OCI-LY7 (cell line): ENCODE data around the gene OR56A4. TPM values are rescaled to one million over a fixed set of nuclear protein-coding genes. Genes with fewer than 3 reads are reported as not detected.
"Not testable (repeated sequence)": the region's sequence is repeated elsewhere in the genome, so short reads cannot be mapped to it uniquely, and the experiment has no call there.

Source experiments
- BruUV-seq: library from RNA; stranded (reverse); fragments of 400-500 nt; replicated peaks from 2 replicates; lab custom pipeline; 2021; lab: Mats Ljungman, UMichigan
- CTCF ChIA-PET: fragments of 300-600 bp; sonication (Branson Sonifier 250); formaldehyde crosslinking; loops from one replicate; lab custom pipeline; 2022; ENCODE audit warnings: antibody characterized with exemption; ENCODE audit not compliant: unreplicated experiment; lab: Charles Lee
- POLR2A ChIA-PET: fragments of 300-600 bp; sonication (Branson Sonifier 250); formaldehyde crosslinking; loops from one replicate; lab custom pipeline; 2022; ENCODE audit warnings: antibody characterized with exemption; lab: Charles Lee
- DNase-seq: peaks from one replicate; pipeline ENCODE4 v3.0.0-alpha.2; 2015; ENCODE audit warnings: low spot score
- H2AFZ ChIP-seq: fragments of 200-600 bp; sonication (generic), shearing (Covaris generic); 2 replicates; pipeline ENCODE4 v1.6.1; 2014; ENCODE audit warnings: mild to moderate bottlenecking, antibody characterized with exemption, low read length, moderate library complexity
- H3K27ac ChIP-seq: fragments of 200-600 bp; sonication (generic); 2 replicates; pipeline ENCODE4 v1.5.1; 2014; ENCODE audit warnings: mixed run types, low read depth, mild to moderate bottlenecking, moderate library complexity, low read length, inconsistent platforms; ENCODE audit not compliant: poor library complexity, severe bottlenecking
- H3K36me3 ChIP-seq: fragments of 200-600 bp; sonication (generic); 2 replicates; pipeline ENCODE4 v1.6.1; 2014; ENCODE audit warnings: mild to moderate bottlenecking, antibody characterized with exemption, low read length, moderate library complexity, mixed read lengths; ENCODE audit not compliant: insufficient read depth
- H3K4me1 ChIP-seq: fragments of 200-600 bp; sonication (generic); 2 replicates; pipeline ENCODE4 v1.5.1; 2014; ENCODE audit warnings: mild to moderate bottlenecking, low read length; ENCODE audit not compliant: insufficient read depth, poor library complexity, severe bottlenecking
- H3K4me2 ChIP-seq: fragments of 200-600 bp; sonication (generic); 2 replicates; pipeline ENCODE4 v1.6.1; 2014; ENCODE audit warnings: mild to moderate bottlenecking, low read length
- H3K4me3 ChIP-seq: fragments of 200-600 bp; sonication (generic); 2 replicates; pipeline ENCODE4 v1.5.1; 2014; ENCODE audit warnings: mild to moderate bottlenecking, low read depth, low read length; ENCODE audit not compliant: poor library complexity, severe bottlenecking
- H3K79me2 ChIP-seq: fragments of 200-600 bp; sonication (generic); 2 replicates; pipeline ENCODE4 v1.6.1; 2016; ENCODE audit warnings: low read depth, mild to moderate bottlenecking, low read length, moderate library complexity, mixed read lengths; ENCODE audit not compliant: insufficient read depth
- H3K9me2 ChIP-seq: fragments of 200-600 bp; sonication (generic); 2 replicates; pipeline ENCODE4 v1.6.1; 2016; ENCODE audit warnings: mild to moderate bottlenecking, low read length, mixed read lengths; ENCODE audit not compliant: insufficient read depth
- H3K9me3 ChIP-seq: fragments of 200-600 bp; sonication (generic); 2 replicates; pipeline ENCODE4 v1.6.1; 2014; ENCODE audit warnings: mild to moderate bottlenecking, mixed run types, low read length, mixed read lengths
- H4K20me1 ChIP-seq: fragments of 200-600 bp; sonication (generic); 2 replicates; pipeline ENCODE4 v1.6.1; 2014; ENCODE audit warnings: mild to moderate bottlenecking, antibody characterized with exemption, low read length, moderate library complexity, mixed read lengths; ENCODE audit not compliant: insufficient read depth
- CTCF ChIP-seq: fragments of 200-600 bp; sonication (generic); conservative IDR thresholded peaks from 2 replicates; pipeline ENCODE4 v1.5.1; 2014; ENCODE audit warnings: mild to moderate bottlenecking, antibody characterized with exemption, low read length, moderate library complexity, mixed read lengths
- EZH2phosphoT487 ChIP-seq: fragments of 200-600 bp; sonication (generic); IDR thresholded peaks from 2 replicates; pipeline ENCODE4 v1.6.1; 2018; ENCODE audit warnings: low read depth, borderline replicate concordance, mild to moderate bottlenecking, mixed run types, antibody characterized with exemption, low read length, moderate library complexity, mixed read lengths
- intact Hi-C: fragments of 100-400 bp; cut with micrococcal nuclease; formaldehyde crosslinking; loops from one replicate; pipeline ENCODE4 v1.10.0; 2022; ENCODE audit not compliant: unreplicated experiment
- small RNA-seq: library from RNA; depleted of rRNA; stranded (forward); fragments of <200 nt; gene quantifications from one replicate; pipeline ENCODE3, GENCODE V24; 2014
- total RNA-seq, 2 experiments: library from RNA; depleted of rRNA in 1 of 2; stranded (reverse); fragments of >200 nt in 1 of 2; shearing (Covaris generic) in 1 of 2; gene quantifications; 2 replicates each; pipeline ENCODE4 v1.2.3, GENCODE V29; 2014 to 2022

OR56A4 gene
- total RNA-seq, 2 experiments from 2014 or later, result 0.11 TPM; not detected in 1

GRCh38 chr11:5966958-5967357 is 39.8 kb downstream of the OR56A4 start:
- H3K4me2 ChIP-seq, result no peak overlapping the region
- POLR2A ChIA-PET, result interaction anchor here (0.6 to 0.7 kb wide), 3 partner anchors 89 to 234 kb away, joined by 3 read pairs; no protein-coding TSS in a partner anchor

GRCh38 chr11:5960704-5961320 is 45.9 kb downstream of the OR56A4 start:
- H3K36me3 ChIP-seq, DNase-seq, H3K27ac ChIP-seq, H2AFZ ChIP-seq, BruUV-seq, H3K79me2 ChIP-seq, H3K9me3 ChIP-seq, H4K20me1 ChIP-seq, H3K4me2 ChIP-seq, H3K4me3 ChIP-seq, POLR2A ChIA-PET, intact Hi-C loops, H3K4me1 ChIP-seq, CTCF ChIA-PET, H3K9me2 ChIP-seq: not testable (repeated sequence)

More at GRCh38 chr11:5966958-5967357, 39.8 kb downstream of the OR56A4 start:
- Histone ChIP-seq H4K20me1 (no peaks in the 10 kb centered on the region), H2AFZ (no peak overlapping the region), H3K4me3 (no peak overlapping the region), H3K4me1 (no peaks in the 10 kb centered on the region), H3K9me2 (no peaks in the 10 kb centered on the region), H3K9me3 (no peaks in the 10 kb centered on the region), H3K36me3 (no peaks in the 10 kb centered on the region), H3K79me2 (no peaks in the 10 kb centered on the region), H3K27ac (no peak overlapping the region)
- DNase-seq, result no peak
- TF ChIP-seq EZH2phosphoT487 (no peak), CTCF (no peak)
- intact Hi-C loops, result no loop called here
- no TSS peak for BruUV-seq
- CTCF ChIA-PET, result no interaction called here

- ChIA-PET CTCF (no interaction called here), POLR2A (interaction anchor here (1.2 kb wide), 1 partner anchor 8 kb away, joined by 3 read pairs; no protein-coding TSS in a partner anchor)
- no peak overlapping the region for H3K27ac ChIP-seq
- H3K4me2 ChIP-seq, result no peak overlapping the region
- TF ChIP-seq EZH2phosphoT487, result no peak
- TF ChIP-seq CTCF, result no peak
- H3K4me3 ChIP-seq, result no peak overlapping the region
- intact Hi-C loops, result no loop called here
- H3K9me3 ChIP-seq, result 0 out of 2 replicates have a peak, but pooled peaks cover 6% of the 10 kb centered on the region
- DNase-seq, result no peak
- H2AFZ ChIP-seq, result no peak overlapping the region
- no peaks in the 10 kb centered on the region for H4K20me1 ChIP-seq
- H3K79me2 ChIP-seq, result no peaks in the 10 kb centered on the region
- H3K4me1 ChIP-seq, result no peaks in the 10 kb centered on the region
- no peaks in the 10 kb centered on the region for H3K9me2 ChIP-seq
- no TSS peak for BruUV-seq
- H3K36me3 ChIP-seq, result no peaks in the 10 kb centered on the region
Observed at GRCh38 chr11:5955586-5955985, 51.2 kb downstream of the OR56A4 start.

Small RNAs within 50 kb of the gene (small RNA-seq; reads per million reads assigned to genes)
- 0.52 reads per million, percentile 7 among the genes with 10 or more reads in this experiment for gene RNA5SP329

Other genes with a start within 250 kb of the OR56A4 start
- not detected in 2 replicates for gene OR52N5, start 223.6 kb downstream of the OR56A4 start, total RNA-seq (2014; rRNA removed; shearing (Covaris generic))
- not detected in 2 replicates for gene OR52N5, start 223.6 kb downstream of the OR56A4 start, total RNA-seq (2022)
- not detected in 2 replicates for gene OR52N1, start 215.7 kb downstream of the OR56A4 start, total RNA-seq (2014; rRNA removed; shearing (Covaris generic))
- gene OR52N1, start 215.7 kb downstream of the OR56A4 start, total RNA-seq (2022), result not detected in 2 replicates
- not detected in 2 replicates for gene OR52N2, start 198.0 kb downstream of the OR56A4 start, total RNA-seq (2014; rRNA removed; shearing (Covaris generic))
- gene OR52N2, start 198.0 kb downstream of the OR56A4 start, total RNA-seq (2022), result not detected in 2 replicates
- gene OR52E6, start 165.0 kb downstream of the OR56A4 start, total RNA-seq (2014; rRNA removed; shearing (Covaris generic)), result not detected in 2 replicates
- gene OR52E6, start 165.0 kb downstream of the OR56A4 start, total RNA-seq (2022), result not detected in 2 replicates
- not detected in 2 replicates for gene OR52E8, start 149.3 kb downstream of the OR56A4 start, total RNA-seq (2014; rRNA removed; shearing (Covaris generic))
- gene OR52E8, start 149.3 kb downstream of the OR56A4 start, total RNA-seq (2022), result not detected in 2 replicates
- not detected in 2 replicates for gene OR52E4, start 126.3 kb downstream of the OR56A4 start, total RNA-seq (2014; rRNA removed; shearing (Covaris generic))
- not detected in 2 replicates for gene OR52E4, start 126.3 kb downstream of the OR56A4 start, total RNA-seq (2022)
- not detected in 2 replicates for gene OR52E5, start 113.7 kb downstream of the OR56A4 start, total RNA-seq (2014; rRNA removed; shearing (Covaris generic))
- not detected in 2 replicates for gene OR52E5, start 113.7 kb downstream of the OR56A4 start, total RNA-seq (2022)
- gene OR56A3, start 64.7 kb downstream of the OR56A4 start, total RNA-seq (2014; rRNA removed; shearing (Covaris generic)), result not detected in 2 replicates
- not detected in 2 replicates for gene OR56A3, start 64.7 kb downstream of the OR56A4 start, total RNA-seq (2022)
- not detected in 2 replicates for gene OR56A5, start 38.5 kb downstream of the OR56A4 start, total RNA-seq (2014; rRNA removed; shearing (Covaris generic))
- gene OR56A5, start 38.5 kb downstream of the OR56A4 start, total RNA-seq (2022), result not detected in 2 replicates
- gene OR52L1, start 20.0 kb downstream of the OR56A4 start, total RNA-seq (2014; rRNA removed; shearing (Covaris generic)), result not detected in 2 replicates
- not detected in 2 replicates for gene OR52L1, start 20.0 kb downstream of the OR56A4 start, total RNA-seq (2022)
- not detected in 2 replicates for gene OR56A1, start 23.8 kb upstream of the OR56A4 start, total RNA-seq (2014; rRNA removed; shearing (Covaris generic))
- gene OR56A1, start 23.8 kb upstream of the OR56A4 start, total RNA-seq (2022), result not detected in 2 replicates
- gene OR56B4, start 100.7 kb upstream of the OR56A4 start, total RNA-seq (2014; rRNA removed; shearing (Covaris generic)), result not detected in 2 replicates
- gene OR56B4, start 100.7 kb upstream of the OR56A4 start, total RNA-seq (2022), result not detected in 2 replicates
- gene OR52B2, start 163.4 kb upstream of the OR56A4 start, total RNA-seq (2014; rRNA removed; shearing (Covaris generic)), result not detected in 2 replicates
- not detected in 2 replicates for gene OR52B2, start 163.4 kb upstream of the OR56A4 start, total RNA-seq (2022)
- gene OR52W1, start 192.3 kb upstream of the OR56A4 start, total RNA-seq (2014; rRNA removed; shearing (Covaris generic)), result not detected in 2 replicates
- not detected in 2 replicates for gene OR52W1, start 192.3 kb upstream of the OR56A4 start, total RNA-seq (2022)
- not detected in 2 replicates for gene C11orf42, start 198.6 kb upstream of the OR56A4 start, total RNA-seq (2014; rRNA removed; shearing (Covaris generic))
- gene C11orf42, start 198.6 kb upstream of the OR56A4 start, total RNA-seq (2022), result not detected in 2 replicates
- gene FHIP1B, start 227.7 kb upstream of the OR56A4 start, total RNA-seq (2014; rRNA removed; shearing (Covaris generic)), result 15.7 and 20.1 TPM in 2 replicates
- gene FHIP1B, start 227.7 kb upstream of the OR56A4 start, total RNA-seq (2022), result 19.9 and 21.2 TPM in 2 replicates
- gene CNGA4, start 232.1 kb upstream of the OR56A4 start, total RNA-seq (2014; rRNA removed; shearing (Covaris generic)), result 0.28 and 0.67 TPM in 2 replicates
- gene CNGA4, start 232.1 kb upstream of the OR56A4 start, total RNA-seq (2022), result 0.97 and 1.0 TPM in 2 replicates